ENCODE data around the gene NKX6-2. TPM values are rescaled to one million over a fixed set of nuclear protein-coding genes. Genes with fewer than 3 reads are reported as not detected.
"Not testable (repeated sequence)": the region's sequence is repeated elsewhere in the genome, so short reads cannot be mapped to it uniquely, and the experiment has no call there.

NKX6-2 gene
- total RNA-seq, 2 donors from 2014 or later: not detected

DNA sequence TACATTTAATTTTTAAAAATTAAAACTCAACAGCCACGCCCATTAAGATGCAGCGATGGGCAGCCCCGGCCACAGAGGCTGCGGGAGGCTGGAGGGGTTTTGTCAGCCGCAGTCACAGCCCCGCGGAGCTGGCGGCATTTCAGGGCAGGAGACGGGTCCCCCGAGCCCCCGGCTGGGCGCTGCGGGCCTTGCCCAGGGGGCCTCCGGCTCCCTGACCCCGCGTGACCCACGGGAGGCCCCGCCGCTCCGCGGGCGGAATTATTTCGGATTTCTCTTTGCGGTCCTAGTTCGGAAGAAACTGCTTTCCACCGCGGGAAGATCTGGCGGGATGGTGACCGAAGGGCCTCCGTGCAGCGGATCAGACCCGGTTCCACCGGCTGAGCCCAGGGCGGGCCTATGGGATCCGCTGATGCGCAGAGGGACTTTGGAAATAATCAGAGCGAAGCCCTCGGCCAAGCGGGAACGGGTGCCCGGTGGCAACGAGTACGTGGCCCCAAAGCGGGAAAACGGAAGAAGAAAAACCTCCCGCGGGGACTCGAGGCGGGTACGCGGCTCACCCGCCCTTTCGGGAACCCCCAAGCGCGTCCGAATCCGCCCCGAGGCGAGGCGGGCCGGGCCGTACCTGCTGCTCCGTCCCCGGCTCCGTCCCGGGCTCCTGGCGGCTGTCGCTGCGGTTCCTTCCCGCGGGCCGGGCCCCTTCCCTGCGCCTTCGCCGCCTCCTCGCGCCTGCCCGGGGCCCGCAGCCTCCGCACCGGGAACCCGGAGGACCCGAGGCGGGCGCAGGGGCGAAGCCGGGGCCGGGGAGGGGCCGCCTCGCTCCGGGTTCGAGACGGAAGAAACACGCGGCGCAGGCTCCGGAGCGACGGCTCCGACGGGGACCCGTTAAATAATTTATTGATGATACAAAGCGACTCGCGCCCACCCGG lies 1.7 kb downstream of the NKX6-2 start:
- Mint-ChIP-seq H3K36me3 (ENCODE audit: low read depth) (peaks cover 41% of the 10 kb centered on the region), H3K27ac (no peak overlapping the region), H3K9me3 (no peaks in the 10 kb centered on the region), H3K4me3 (no peak overlapping the region), H3K27me3 (peaks cover 4% of the 10 kb centered on the region), H3K4me1 (no peaks in the 10 kb centered on the region)
- no peak for ATAC-seq (replicated peaks)

DNA sequence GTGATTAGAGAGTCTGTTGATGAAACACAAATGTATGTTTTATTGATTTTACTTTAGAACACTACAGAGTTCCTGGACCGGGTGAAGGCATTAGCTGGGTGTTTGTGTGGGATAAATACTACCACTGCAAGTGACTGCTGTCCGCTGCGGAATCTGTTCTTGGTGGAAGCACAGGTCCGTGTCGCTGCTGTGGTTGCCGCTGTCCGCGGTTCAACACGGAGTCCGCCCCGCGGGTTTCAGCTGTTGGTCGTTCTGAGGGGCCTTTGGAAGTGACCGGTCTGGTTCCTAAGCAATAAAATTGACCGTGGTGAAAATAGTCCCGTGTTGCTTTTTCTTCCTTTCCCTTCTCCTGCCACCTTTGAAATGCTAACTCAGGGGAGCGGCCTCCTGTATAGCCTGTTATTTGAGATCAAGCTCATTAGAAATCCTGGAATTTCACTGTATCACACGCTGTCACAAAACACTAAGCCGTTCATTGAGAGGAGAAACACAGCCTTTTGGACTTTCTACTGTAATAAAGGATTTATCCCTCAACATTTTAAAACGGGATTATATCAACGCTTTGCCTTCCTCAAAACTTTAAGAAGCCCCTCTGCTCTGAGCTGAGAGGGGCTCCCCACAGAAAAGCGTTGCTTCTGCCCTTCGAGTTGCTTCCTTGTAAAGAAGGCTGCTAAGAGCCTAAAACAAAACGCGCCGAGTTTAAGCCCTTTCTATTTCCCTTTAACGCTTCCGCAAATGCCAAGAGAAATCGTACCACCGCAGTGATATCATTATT lies 2.6 kb downstream of the NKX6-2 start:
- no peak for ATAC-seq (replicated peaks)
- Mint-ChIP-seq H3K4me3 (no peak overlapping the region), H3K27me3 (peaks cover 4% of the 10 kb centered on the region), H3K4me1 (no peaks in the 10 kb centered on the region), H3K36me3 (ENCODE audit: low read depth) (peaks cover 41% of the 10 kb centered on the region), H3K27ac (no peak overlapping the region), H3K9me3 (no peaks in the 10 kb centered on the region)

DNA sequence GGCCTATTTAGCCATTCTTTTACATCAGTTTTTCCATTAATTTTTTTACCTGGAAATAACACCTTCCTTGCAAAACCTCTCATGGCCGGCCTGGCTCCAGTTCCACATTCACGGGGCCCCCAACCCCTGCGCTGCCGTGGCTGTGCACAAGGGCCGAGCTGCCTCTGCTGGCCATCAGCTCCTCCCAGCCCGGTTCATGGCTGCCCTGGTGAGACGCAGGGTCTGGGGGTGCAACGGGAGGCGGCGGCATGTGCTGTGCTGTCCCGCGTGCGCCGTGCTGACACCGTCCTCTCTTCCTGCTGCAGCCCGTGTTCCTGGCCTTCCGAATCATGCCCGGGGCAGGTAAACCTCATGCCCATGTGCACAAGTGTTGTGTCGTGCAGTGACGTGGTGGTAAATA lies 4.4 kb downstream of the NKX6-2 start:
- Mint-ChIP-seq H3K4me1 (no peaks in the 10 kb centered on the region), H3K9me3 (no peaks in the 10 kb centered on the region), H3K36me3 (ENCODE audit: low read depth) (peaks cover 47% of the 10 kb centered on the region), H3K27me3 (peaks cover 4% of the 10 kb centered on the region), H3K27ac (no peak overlapping the region), H3K4me3 (no peak overlapping the region)
- no peak for ATAC-seq (replicated peaks)

DNA sequence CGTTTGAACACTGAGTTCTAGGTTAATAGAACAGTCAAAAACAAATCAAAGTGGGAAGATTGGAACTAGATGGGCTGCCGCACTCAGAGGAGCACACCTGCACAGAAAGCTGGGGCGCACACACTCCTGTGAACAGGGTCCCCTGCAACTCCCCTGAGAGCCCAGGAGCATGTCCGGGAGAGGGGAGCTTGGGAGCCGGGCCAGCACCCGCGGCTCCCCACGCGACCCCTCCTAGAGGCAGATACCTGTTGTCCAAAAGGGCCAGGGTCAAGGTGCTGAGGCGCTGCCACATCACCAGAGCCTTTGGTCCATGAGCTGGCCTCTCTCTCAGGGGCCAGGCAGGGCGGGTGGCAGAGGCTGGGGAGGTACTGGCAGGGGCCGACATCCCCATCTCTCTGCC lies 5.6 kb downstream of the NKX6-2 start:
- H3K4me3 Mint-ChIP-seq: no peak overlapping the region

DNA sequence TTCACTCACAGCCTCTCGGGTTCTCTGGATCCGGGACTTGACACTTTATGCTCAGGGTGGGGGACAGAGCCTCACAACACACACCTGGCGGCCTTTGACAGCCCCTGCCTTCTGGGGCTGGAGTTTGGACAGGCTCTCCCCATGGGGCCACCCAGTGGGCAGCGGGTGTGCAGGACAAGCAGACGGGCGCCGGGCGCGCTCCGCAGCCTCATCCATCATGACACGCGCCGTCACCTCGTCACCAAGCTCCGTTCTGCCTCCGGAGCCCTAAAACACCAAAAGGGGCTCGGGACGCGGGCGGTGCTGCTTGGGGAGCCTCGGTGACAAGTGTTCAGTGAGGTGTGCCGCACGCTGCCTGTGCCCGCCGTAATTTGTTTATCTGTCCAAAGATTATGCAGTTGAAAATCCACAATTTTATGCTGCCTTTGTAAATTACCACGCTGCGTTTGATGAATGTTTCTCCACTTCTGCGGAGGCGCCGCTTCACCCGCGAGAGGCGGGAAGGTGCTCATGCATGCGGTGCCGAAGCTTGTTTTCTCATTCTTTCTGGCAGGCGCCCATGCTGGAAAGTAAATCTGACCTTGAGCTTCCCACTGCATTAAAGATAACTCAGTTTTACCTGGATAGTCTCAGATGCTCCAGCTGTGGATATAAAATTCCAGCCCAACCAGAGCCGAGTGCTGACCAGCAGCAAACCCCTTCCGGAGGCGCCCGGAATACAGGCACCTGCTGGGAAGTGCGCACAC lies 6.2 kb downstream of the NKX6-2 start:
- Mint-ChIP-seq H3K4me3 (no peak overlapping the region), H3K4me1 (no peaks in the 10 kb centered on the region), H3K27ac (no peak overlapping the region), H3K36me3 (ENCODE audit: low read depth) (peaks cover 47% of the 10 kb centered on the region), H3K9me3 (no peaks in the 10 kb centered on the region), H3K27me3 (peaks cover 4% of the 10 kb centered on the region)
- no peak for ATAC-seq (replicated peaks)

More for the DNA sequence above, 5.6 kb downstream of the NKX6-2 start:
- no peaks in the 10 kb centered on the region for H3K4me1 Mint-ChIP-seq
- H3K27ac Mint-ChIP-seq: no peak overlapping the region
- no peaks in the 10 kb centered on the region for H3K9me3 Mint-ChIP-seq
- H3K36me3 Mint-ChIP-seq (ENCODE audit: low read depth): peaks cover 47% of the 10 kb centered on the region
- H3K27me3 Mint-ChIP-seq: peaks cover 4% of the 10 kb centered on the region
- ATAC-seq (replicated peaks): no peak

DNA sequence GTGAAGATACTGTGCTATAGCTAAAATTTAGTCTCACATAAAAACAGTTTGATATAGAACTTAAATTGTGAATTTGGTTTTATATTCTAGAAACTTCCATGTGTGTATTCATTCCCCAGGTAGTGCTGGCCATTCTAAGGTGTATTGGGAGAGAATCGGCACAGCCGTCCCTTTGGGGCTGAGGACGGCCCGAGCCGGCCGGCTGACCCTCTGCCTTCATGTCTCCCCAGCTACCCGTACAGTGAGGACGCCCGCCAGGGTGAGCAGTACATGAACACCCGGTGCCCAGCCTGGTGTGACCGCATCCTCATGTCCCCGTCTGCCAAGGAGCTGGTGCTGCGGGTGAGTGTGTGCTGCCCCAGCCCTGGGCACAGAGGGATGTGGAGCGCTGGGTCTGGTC lies 8.5 kb downstream of the NKX6-2 start:
- no peak overlapping the region for H3K27ac Mint-ChIP-seq
- no peaks in the 10 kb centered on the region for H3K9me3 Mint-ChIP-seq
- H3K4me1 Mint-ChIP-seq: no peaks in the 10 kb centered on the region
- H3K4me3 Mint-ChIP-seq: no peak overlapping the region
- H3K27me3 Mint-ChIP-seq: no peaks in the 10 kb centered on the region
- ATAC-seq (replicated peaks): no peak
- peaks cover 34% of the 10 kb centered on the region for H3K36me3 Mint-ChIP-seq (ENCODE audit: low read depth)

DNA sequence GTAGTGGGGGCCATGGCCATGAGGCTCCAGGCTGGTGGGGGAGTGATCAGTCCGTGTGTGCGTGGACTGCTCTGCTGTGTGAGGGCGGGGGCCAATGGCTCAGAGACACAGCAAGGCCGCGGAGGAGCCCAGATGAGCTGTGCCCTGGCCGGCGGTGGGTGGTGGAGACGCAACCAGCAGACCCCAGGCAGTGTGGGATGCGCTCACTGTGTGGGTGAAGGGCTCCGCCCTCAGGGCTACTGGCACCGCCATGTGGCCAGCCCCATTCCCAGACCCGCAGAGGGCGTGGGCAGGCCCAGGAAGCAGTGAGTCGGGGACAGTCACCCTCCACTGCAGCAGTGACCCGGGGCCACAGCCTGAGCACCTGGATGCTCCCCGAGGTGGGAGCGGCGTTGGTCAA lies 9.1 kb downstream of the NKX6-2 start:
- Mint-ChIP-seq H3K36me3 (ENCODE audit: low read depth) (peaks cover 28% of the 10 kb centered on the region), H3K4me1 (no peaks in the 10 kb centered on the region), H3K9me3 (no peaks in the 10 kb centered on the region), H3K27me3 (no peaks in the 10 kb centered on the region), H3K27ac (no peak overlapping the region), H3K4me3 (no peak overlapping the region)
- no peak for ATAC-seq (replicated peaks)

DNA sequence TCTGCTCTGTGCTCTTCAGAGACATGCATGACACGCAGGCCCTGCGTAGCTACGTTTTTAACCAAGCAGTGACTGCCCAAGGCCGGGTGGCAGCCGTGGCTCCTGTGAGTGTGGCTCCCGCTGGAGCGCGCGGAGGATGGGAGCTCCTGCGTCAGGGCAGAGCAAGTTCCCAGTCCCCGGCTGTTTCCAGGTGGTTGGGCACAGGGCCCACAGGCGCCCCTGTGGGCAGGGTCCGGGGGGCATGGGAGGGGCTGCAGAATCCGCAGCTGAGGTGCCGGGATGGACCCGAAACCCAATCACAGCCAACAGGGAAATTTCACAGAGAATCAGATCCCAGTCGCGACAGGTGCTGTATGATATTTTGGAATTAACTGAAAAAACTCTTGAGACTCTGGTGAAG lies 9.8 kb downstream of the NKX6-2 start:
- no peaks in the 10 kb centered on the region for H3K27me3 Mint-ChIP-seq
- ATAC-seq (replicated peaks): no peak
- H3K9me3 Mint-ChIP-seq: no peaks in the 10 kb centered on the region
- peaks cover 22% of the 10 kb centered on the region for H3K36me3 Mint-ChIP-seq (ENCODE audit: low read depth)
- no peak overlapping the region for H3K4me3 Mint-ChIP-seq
- H3K27ac Mint-ChIP-seq: no peak overlapping the region
- no peaks in the 10 kb centered on the region for H3K4me1 Mint-ChIP-seq

DNA sequence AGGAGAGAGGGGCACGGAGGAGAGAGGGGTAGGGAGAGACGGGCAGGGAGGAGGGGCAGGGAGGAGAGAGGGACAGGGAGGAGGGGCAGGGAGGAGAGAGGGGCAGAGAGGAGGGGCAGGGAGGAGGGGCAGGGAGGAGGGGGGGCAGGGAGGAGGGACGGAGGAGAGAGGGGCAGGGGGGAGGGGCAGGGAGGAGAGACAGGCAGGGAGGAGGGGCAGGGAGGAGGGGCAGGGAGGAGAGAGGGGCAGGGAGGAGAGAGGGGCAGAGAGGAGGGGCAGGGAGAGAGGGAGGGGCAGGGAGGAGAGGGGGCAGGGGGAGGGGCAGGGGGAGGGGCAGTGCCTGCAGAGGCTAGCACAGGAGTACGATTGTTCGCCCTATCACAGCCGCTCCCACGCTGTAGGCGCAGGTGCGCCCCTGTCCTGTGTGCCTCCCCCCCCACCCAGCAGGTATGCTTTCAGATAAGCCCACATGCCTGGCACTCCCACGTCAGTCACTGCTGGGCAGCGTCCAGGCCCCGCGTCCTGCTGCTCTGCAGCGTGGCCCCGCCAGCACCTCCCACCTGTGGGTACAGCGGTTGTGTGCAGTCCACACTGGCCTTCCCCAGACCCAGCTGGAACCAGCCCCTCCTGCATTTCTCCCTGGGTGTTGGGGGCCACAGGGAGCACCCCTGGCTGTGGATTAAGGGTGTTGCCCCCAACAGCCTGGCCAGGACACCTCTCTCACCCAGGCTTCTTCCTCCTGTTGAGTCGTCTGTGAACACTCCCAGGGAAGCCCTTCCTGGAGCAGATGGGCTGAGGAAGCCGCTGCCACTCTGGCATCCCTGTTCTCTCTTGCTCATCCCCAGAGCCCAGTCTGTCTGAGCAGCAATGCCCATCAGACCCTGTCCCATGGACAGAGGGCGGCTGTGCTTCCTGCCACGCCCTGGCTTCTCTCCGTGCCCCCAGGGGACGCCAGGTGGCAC lies 10.8 kb downstream of the NKX6-2 start:
- Mint-ChIP-seq H3K4me1 (no peaks in the 10 kb centered on the region), H3K4me3 (no peak overlapping the region), H3K36me3 (ENCODE audit: low read depth) (peaks cover 14% of the 10 kb centered on the region), H3K27ac (no peak overlapping the region), H3K9me3 (no peaks in the 10 kb centered on the region), H3K27me3 (no peaks in the 10 kb centered on the region)
- no peak for ATAC-seq (replicated peaks)

DNA sequence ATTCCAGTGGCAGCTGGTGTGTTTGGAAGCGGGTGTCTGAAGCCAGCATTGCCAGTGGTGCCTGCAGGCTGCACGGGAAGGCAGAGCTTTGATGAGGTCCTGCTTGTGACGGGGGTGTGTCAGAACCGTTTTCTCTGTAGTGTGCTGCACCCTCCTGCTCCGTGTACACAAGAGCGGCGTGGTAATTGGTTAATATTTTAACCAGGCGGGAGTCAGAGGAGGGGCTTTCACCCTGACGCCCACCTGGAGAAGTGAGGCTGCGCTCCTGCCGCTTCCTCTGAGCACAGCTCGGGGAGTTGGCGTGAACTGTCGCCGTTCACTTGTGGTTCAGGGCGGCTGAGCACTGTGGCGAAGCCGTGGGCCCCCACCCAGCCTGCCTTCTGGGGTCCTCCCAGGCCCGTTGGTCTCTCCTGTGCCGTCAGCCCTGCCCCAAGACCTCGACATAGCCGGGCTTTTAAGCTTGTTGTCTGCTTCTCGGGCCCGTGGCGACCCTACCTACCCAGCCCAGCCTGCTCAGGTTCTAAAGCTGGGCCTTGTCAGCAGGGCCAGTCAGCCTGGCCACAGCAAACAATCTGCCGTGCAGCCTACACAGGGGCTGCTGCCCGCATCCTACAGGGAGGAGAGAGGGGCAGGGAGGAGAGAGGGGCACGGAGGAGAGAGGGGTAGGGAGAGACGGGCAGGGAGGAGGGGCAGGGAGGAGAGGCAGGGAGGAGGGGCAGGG lies 11.6 kb downstream of the NKX6-2 start:
- Mint-ChIP-seq H3K27me3 (no peaks in the 10 kb centered on the region), H3K27ac (no peak overlapping the region), H3K36me3 (ENCODE audit: low read depth) (peaks cover 6% of the 10 kb centered on the region), H3K4me3 (no peak overlapping the region), H3K4me1 (no peaks in the 10 kb centered on the region), H3K9me3 (no peaks in the 10 kb centered on the region)
- no peak for ATAC-seq (replicated peaks)

DNA sequence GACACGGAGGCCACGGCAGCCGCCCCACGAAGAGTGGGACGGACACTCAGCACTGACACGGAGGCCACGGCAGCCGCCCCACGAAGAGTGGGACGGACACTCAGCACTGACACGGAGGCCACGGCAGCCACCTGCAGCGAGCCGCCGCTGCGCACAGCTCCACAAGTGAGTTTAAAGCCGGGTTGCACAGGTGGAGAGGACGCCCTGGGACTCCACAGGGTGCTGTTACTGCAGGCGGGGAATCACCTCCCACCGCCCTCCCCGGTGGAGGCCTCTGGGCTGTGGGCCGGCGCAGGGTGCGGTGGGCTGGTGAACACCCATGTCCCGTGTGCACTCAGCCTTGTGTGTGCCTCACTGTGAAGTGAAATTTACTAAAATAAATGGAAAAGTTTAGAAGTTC lies 13.1 kb downstream of the NKX6-2 start:
- H3K36me3 Mint-ChIP-seq (ENCODE audit: low read depth); H3K4me3 Mint-ChIP-seq; H3K27me3 Mint-ChIP-seq; H3K9me3 Mint-ChIP-seq; ATAC-seq (replicated peaks); H3K4me1 Mint-ChIP-seq; H3K27ac Mint-ChIP-seq: not testable (repeated sequence)

DNA sequence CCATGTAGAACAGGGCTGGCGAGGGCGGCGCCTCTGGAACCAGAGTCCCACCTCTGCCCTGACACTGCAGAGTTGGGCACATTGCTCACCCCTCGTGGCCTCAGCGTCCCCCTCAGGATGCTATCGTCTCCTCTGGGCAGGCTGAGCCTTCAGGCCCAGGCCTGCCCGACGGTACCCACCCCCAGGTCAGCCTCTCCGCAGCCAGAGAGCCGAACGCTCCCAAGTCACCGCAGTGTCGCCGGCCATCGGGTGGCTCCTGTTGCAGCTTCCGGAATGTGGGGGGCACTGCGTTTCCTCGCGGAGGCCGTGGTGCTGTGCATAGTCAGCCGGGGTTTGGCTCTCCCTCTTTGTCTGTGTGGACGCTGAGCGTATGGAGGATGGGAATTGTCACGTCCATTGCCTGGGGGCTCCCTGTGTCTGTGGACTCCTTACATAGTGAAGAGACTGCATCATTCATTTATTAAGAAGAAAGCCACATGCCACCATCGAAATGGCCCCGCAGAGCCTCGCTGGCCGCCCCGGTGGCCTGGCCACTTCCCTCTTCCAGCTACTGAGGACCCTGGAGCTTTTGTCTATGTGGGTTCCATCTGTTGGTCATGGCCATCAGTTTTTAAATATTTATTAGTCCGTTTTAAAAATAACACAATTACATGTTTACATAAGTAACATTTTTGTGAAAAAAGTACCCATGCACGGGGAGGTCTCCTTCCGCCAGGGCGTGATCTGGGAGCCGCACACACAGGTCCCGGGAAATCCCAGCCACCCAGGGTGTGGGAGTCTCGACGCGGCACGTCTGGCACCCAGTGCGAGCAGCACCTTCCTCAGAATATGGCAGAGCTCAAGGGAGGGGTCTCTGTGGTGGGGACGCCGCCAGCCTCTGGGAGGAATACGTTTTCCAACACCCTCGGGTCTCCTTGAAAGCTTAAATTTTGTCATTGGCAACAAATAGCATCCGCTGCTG lies 15.6 kb downstream of the NKX6-2 start:
- Mint-ChIP-seq H3K36me3 (ENCODE audit: low read depth) (no peaks in the 10 kb centered on the region), H3K4me1 (peaks cover 4% of the 10 kb centered on the region)
- ATAC-seq (replicated peaks): no peak

More for the DNA sequence above, 15.6 kb downstream of the NKX6-2 start:
- H3K27me3 Mint-ChIP-seq: no peaks in the 10 kb centered on the region
- H3K4me3 Mint-ChIP-seq: no peak overlapping the region
- H3K9me3 Mint-ChIP-seq: no peaks in the 10 kb centered on the region
- no peak overlapping the region for H3K27ac Mint-ChIP-seq
